Kidney (tissue), 14 donors: ENCODE data around the gene RIMS4. TPM values are rescaled to one million over a fixed set of nuclear protein-coding genes. Genes with fewer than 3 reads are reported as not detected.
"Not testable (repeated sequence)": the region's sequence is repeated elsewhere in the genome, so short reads cannot be mapped to it uniquely, and the experiment has no call there.

Experiments used
- DNase-seq, 5 donors: peaks; one replicate each; pipeline ENCODE4 v3.0.0-alpha.2; 2013 to 2020
- FAIRE-seq: peaks from 2 replicates; lab custom pipeline; 2012; peaks lifted over from hg19 to GRCh38; lab: Jason Lieb, UNC
- H3K27ac ChIP-seq, 2 donors: one replicate each; pipeline ENCODE4 v1.7.0; 2013; ENCODE audit warnings: low read depth in 2 of 2, low read length in 2 of 2, inconsistent platforms in 1 of 2
- H3K27me3 ChIP-seq: one replicate; pipeline ENCODE4 v1.7.1; 2013; ENCODE audit warnings: low read length, inconsistent platforms; ENCODE audit not compliant: control insufficient read depth, insufficient read depth
- H3K36me3 ChIP-seq, 3 donors: one replicate each; pipeline versions ENCODE4 v1.7.0 to v1.7.1; 2013; ENCODE audit warnings: low read length in 3 of 3, control low read depth in 1 of 3, inconsistent platforms in 1 of 3; ENCODE audit not compliant: insufficient read depth in 3 of 3, control insufficient read depth in 2 of 3
- H3K4me1 ChIP-seq, 3 donors: one replicate each; pipeline versions ENCODE4 v1.7.0 to v1.7.1; 2013; ENCODE audit warnings: low read length in 3 of 3, inconsistent platforms in 1 of 3, low read depth in 1 of 3; ENCODE audit not compliant: control insufficient read depth in 2 of 3, insufficient read depth in 2 of 3
- H3K4me3 ChIP-seq, 3 donors: one replicate each; pipeline versions ENCODE4 v1.7.0 to v1.8.1; 2013; ENCODE audit warnings: low read length in 3 of 3, control low read depth in 1 of 3, inconsistent platforms in 1 of 3
- H3K9ac ChIP-seq, 3 donors: one replicate each; pipeline versions ENCODE4 v1.7.0 to v1.7.1; 2013; ENCODE audit warnings: low read length in 3 of 3, control low read depth in 1 of 3, inconsistent platforms in 1 of 3
- H3K9me3 ChIP-seq, 3 donors: one replicate each; pipeline versions ENCODE4 v1.7.0 to v1.7.1; 2013; ENCODE audit warnings: low read length in 3 of 3, control low read depth in 1 of 3, inconsistent platforms in 1 of 3; ENCODE audit not compliant: control insufficient read depth in 2 of 3, insufficient read depth in 1 of 3
- CTCF ChIP-seq: IDR thresholded peaks from 3 replicates; pipeline ENCODE4 v1.5.1; 2012; ENCODE audit warnings: mild to moderate bottlenecking, moderate library complexity, borderline replicate concordance; ENCODE audit not compliant: insufficient read depth; ENCODE audit errors: extremely low read depth
- intact Hi-C: fragments of 100-400 bp; cut with DNase I; formaldehyde crosslinking; loops from one replicate; pipeline ENCODE4 v1.11.1; 2022
- polyA plus RNA-seq: library from polyadenylated mRNA; stranded (reverse); fragments of 350-450 nt; fragmentation: Illumina TruSeq; extraction: RNeasy Lipid Tissue Mini Kit (QIAGEN cat#74804); gene quantifications from one replicate; pipeline ENCODE4 v1.2.3, GENCODE V29; 2014; ENCODE audit warnings: low read depth, low replicate concordance; ENCODE audit not compliant: insufficient read depth
- total RNA-seq: library from RNA; stranded (reverse); fragmentation: NEBNext Ultra II Directional; extraction: Animal tissue kit (Norgen Biotek cat#: 25700); gene quantifications from one replicate; pipeline ENCODE4 v1.2.1, GENCODE V29; 2021
- donor health status: control.
- donor health status: control.
- donor health status: control.
- donor health status: control.
- donor health status: control.
- donor health status: DM: yes; HTN: yes; CAD: no.
- donor health status: Normal renal cell carcinoma (clear cell type).

Gene RIMS4
- total and polyA plus RNA-seq, 2 donors from 2014 or later: 0.13 TPM; not detected in 1

- no peak overlapping the region for H3K4me3 ChIP-seq
- DNase-seq: no peak
- no peaks in the 10 kb centered on the region for H3K36me3 ChIP-seq
- FAIRE-seq: no peak
- H3K9me3 ChIP-seq: no peaks in the 10 kb centered on the region
- no peak overlapping the region for H3K27ac ChIP-seq
- no peaks in the 10 kb centered on the region for H3K27me3 ChIP-seq
- TF ChIP-seq CTCF: no peak
- H3K9ac ChIP-seq: no peak overlapping the region
- no peaks in the 10 kb centered on the region for H3K4me1 ChIP-seq
- intact Hi-C loops: no loop called here
Observed at GRCh38 chr20:44768256-44768655, 42.1 kb downstream of the RIMS4 start.

- Histone ChIP-seq H3K9ac (no peak overlapping the region), H3K9me3 (no peaks in the 10 kb centered on the region), H3K27me3 (no peaks in the 10 kb centered on the region), H3K4me3 (no peak overlapping the region), H3K4me1 (no peaks in the 10 kb centered on the region), H3K36me3 (no peaks in the 10 kb centered on the region), H3K27ac (no peak overlapping the region)
- intact Hi-C loops: no loop called here
- FAIRE-seq (no peak), DNase-seq (no peak)
- no peak for TF ChIP-seq CTCF
Observed at GRCh38 chr20:44765701-44766347, 44.5 kb downstream of the RIMS4 start.

GRCh38 chr20:44765091-44765490, 45.3 kb downstream of the RIMS4 start:
- Histone ChIP-seq H3K4me3 (no peak overlapping the region), H3K9me3 (no peaks in the 10 kb centered on the region), H3K27me3 (no peaks in the 10 kb centered on the region), H3K9ac (no peak overlapping the region), H3K27ac (no peak overlapping the region), H3K36me3 (no peaks in the 10 kb centered on the region), H3K4me1 (no peaks in the 10 kb centered on the region)
- DNase-seq (no peak), FAIRE-seq (no peak)
- TF ChIP-seq CTCF: no peak
- intact Hi-C loops: no loop called here

- intact Hi-C loops, H3K4me3 ChIP-seq, H3K9ac ChIP-seq, H3K36me3 ChIP-seq, H3K9me3 ChIP-seq, FAIRE-seq, H3K27me3 ChIP-seq, DNase-seq, H3K27ac ChIP-seq, H3K4me1 ChIP-seq: not testable (repeated sequence)
Observed at GRCh38 chr20:44763798-44764197, 46.5 kb downstream of the RIMS4 start.
